Measurements from ENCODE around the gene SERPINH1. TPM values are rescaled to one million over a fixed set of nuclear protein-coding genes. Genes with fewer than 3 reads are reported as not detected.

SERPINH1 gene
- total RNA-seq, 1 experiment from 2014 or later, result 141 TPM

DNA sequence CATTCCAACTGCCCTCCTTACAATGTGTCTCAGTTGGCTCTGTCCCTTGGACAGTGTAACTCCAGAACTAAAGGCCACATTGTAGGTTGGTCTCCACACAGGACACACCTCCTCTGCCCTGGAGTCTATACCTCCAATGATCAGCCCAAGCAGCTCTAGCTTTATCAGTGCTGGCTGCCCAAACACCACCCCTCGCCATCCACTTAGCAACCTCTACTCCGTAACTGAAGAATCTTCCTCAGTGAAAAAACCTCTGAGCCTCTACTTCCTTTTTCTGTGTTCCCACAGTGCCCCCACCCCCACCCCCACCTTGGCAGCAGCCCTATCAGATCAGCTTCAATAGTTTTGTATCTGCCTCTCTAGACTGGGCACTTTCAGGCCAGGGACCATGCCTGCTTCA is 33.4 kb downstream of the SERPINH1 start:
- no peak for DNase-seq (ENCODE audit: low spot score)

DNA sequence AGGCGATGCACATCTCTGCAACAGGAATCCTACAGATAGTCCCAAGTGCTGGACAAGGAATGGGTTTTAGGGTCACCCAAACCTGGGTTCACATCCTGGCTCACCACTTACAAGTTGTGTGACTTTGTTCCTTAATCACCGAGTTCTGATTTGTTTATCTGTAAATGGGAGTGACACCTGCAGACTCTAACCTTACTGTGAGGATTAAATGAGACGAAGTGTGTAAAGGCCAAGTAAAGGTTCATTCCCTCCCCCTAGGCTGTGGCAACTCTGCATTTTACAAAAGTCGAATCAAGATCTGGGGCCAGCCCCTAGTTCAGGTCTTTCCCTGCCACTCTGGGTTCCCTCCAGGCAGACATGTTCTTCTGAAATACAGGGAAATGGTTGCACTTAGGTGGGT is 34.9 kb downstream of the SERPINH1 start:
- DNase-seq (ENCODE audit: low spot score), result no peak

DNA sequence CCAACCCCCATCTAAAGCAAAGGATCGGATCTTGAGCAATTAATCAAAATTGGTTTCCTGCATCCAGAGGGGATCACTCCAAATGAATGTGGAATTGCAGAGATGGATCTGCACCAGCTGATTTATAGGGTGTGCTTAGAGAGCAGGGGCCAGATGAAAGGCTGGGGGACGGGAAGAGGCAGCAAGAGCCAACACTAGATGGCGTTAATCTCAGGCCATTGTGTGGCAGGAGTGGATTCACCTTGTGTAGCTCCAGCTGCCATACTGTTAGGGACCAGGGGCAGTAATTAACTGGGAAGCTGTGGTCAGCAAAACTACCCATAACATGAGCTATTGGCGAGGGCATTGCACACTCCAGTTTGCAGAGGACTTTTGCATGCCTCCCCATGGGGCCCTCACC is 35.6 kb downstream of the SERPINH1 start:
- peak; percentile 82 for DNase-seq (ENCODE audit: low spot score)

DNA sequence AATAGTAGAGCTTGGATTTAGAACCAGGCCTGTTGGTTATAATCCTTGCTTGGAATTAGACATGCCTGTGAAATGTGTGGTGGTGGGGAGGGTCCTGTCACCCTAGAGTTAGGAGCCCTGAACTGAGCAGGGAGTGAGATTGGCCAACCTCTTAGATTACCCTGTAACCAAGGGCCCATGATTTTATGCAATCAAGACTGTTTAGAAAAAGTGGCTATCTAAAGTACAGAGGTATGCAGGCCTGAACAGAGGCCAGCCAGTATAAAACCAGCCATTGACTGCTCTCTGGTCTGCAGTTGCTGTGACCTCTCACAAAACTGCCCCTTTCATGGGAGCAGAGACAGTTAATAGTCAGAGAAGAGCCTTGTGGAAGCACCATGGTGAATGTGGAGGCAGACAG is 36.2 kb downstream of the SERPINH1 start:
- no peak for DNase-seq (ENCODE audit: low spot score)

DNA sequence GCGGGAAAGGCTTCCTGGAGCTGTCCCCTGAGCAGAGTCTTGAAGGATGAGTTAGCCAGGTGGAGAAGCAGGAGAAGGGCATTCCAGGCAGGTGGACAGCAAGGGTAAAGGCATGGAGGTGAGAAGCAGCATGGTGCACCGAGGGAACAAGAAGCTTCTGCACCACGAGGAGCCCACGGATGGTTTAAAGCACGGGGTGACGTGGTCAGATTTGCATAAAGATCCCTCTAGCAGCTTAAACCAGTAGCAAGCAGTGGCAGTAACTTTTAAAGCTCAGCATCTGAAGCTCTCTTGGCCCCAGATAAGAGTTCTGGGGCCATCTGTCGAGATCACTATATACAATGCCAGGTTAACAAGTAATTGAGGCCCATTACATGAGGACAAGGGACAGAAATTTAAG is 36.8 kb downstream of the SERPINH1 start:
- no peak for DNase-seq (ENCODE audit: low spot score)

DNA sequence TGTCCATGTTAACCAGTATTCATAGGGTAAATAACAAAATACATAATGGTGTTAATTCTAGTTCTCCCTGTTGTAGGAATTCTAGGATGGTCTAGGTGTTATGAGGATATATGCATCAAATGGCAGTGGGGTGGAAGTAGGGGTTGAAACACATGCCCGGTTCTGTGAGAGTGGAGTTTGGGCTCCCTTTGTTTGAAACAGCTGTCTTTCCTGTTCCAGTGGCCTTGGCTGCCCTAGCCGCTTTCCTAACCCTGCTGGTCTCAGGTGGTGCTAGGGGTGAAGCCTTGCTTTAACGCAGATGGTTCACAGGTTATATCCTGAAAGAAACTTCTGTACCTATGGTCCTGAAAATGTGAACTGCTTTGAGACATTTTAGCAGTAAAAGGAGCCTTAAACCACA is 38.3 kb downstream of the SERPINH1 start:
- no peak for DNase-seq (ENCODE audit: low spot score)

DNA sequence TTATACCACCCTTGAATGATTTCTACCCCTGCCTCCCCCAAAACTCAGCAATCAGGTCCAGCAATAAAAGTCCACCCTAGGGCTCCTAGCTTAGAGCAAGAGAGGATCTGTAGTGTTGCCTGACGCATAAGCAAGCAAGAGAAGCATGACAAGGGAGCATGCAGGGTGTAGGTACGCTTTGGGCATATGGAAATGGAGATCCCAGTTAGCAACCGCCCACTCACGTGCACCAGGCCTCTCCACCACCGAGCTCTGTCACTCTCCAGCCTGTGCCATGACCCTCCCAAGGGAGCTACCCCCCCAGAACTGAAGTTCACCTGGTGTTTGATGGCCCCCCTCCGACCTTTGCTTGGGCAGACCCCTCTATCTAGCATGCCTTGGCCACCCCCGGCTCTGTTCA is 39.4 kb downstream of the SERPINH1 start:
- DNase-seq (ENCODE audit: low spot score), result no peak

DNA sequence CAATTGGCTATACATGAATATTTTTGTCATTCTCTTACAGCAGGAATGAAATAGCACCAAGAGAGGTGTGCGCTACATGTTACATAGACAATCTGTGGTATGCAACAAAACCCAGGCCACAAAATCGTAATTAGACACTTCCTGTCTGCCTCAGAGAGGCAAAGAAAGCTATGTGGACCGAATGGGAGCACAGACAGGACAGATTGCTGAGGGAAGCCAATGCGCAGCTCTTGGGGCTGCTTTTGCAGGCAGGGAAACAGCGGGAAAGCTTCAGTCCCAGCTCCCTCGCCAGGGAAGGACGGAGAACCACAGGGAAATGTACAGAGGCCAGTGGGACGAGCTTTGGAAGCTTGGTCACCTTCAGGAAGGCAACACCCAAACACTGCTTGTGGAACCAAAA is 40.9 kb downstream of the SERPINH1 start:
- DNase-seq (ENCODE audit: low spot score), result no peak

DNA sequence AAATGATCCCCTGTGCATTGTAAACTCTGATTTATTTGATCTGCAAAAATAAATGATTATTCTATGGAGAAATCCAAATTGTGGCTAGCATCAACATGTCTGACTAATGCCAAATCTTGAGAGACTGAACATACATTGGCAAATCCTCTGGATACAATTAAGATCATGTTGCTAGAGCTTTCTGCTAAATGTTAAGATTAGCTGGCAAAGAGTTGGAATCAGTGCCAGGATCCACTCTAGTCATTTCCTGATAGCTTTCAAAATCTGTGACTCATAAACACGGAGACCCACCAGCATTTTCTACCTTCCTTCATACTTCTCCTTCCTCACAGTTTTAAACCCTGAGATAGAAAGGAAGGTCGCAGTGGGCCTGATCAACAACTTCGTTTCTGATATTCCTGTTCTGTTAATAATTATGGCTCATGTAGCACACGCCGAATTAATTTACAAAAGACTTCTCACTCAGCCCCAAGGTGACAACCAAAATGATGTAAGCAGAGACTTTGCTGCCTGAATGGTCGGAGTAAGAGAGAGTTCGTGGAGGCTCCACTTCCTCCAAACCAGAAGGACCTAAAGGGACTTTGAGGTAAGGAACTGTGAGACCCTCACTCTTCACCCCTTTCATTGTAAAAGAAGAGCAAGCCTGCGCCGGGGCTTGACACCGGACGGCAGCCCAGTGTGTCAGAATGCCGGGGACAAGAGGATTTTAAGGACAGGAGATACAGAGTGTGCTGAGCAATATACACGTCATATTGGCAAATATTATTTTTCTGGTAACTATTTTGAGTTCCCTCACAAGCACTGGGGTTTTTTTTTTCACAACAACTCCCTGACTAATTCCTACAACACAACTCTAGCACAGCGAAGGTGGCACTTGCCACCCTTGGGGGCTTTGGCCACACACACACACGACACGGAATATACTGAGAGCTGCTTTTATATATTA is 42.0 kb downstream of the SERPINH1 start:
- DNase-seq (ENCODE audit: low spot score), result no peak

DNA sequence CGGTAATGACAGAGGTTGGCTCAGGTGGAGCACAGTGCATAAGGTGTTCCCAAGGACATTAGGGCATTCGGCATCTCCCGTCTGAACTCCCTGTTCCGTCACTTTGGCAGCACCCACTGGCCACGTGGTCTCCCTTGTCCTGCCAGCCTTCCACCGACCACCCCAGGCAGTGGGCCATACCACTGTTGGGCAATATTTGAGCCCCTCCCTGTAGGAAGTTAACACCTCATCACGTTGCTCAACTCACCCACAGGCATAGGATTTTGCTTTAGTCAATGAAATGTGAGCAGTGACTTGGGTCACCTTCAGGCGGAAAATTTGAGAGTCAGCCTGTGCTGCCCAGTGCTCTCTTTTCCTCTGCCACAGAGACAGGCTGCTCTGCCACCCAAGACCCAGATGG is 44.0 kb downstream of the SERPINH1 start:
- DNase-seq (ENCODE audit: low spot score), result no peak

DNA sequence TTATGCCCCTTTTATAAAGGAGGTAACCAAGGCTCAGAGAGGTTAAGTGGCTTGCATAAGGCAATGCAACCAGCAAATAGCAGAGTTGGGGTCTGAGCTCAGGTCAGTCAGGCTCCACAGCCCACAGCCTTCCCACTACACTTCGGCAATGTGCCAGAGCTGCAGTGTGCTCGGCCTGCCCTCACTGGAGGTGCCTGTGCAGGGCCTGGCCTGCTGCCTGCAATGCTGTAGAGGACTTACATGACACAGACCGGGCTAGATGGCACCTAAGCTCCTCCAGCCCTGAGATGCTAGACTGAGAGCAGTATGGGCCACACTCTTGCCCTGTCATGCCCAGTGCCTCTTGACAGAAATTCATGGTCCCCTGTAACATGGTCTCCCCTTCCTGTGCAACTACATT is 49.8 kb downstream of the SERPINH1 start:
- no peak for DNase-seq (ENCODE audit: low spot score)

DNA sequence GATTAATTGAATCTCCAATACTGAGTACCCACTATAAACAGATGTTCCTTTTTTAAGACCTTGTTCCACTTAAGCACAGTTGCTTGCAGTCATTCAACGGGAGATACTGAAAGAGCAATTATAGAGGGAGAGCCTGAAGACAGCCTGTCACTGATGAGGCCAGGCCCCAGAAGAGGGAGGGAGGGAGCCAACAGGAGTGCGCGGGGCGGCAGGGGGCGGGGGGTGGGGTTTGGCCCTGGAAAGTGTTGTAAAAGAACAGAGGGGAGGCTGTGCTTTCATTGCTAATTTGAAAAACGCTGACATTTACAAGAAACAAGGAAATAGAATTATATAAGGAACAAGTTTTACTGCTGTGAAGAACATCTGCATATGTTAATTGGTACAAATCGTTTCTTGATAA is 53.7 kb downstream of the SERPINH1 start:
- DNase-seq (ENCODE audit: low spot score), result no peak

DNA sequence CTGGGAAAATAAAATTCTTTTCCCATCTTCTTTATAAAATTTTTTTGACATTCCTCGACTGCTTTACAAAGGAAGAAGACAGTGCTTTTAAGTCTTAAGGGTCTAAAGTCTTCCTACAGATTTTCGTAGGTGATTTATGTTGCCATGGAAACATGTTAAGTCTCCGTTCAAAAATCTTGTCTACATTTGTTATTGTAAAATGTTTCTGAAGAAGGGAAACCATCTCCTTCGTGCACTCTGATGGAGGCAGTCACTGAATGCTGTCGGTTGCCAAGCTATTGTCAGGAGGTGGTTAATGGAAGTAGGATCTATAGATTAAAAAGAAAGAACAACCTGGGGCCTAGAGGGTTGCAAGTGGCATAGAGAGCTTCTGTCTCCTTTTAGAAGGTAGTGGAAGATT is 54.2 kb downstream of the SERPINH1 start:
- DNase-seq (ENCODE audit: low spot score), result no peak

Other genes with a start within 250 kb of the SERPINH1 start
- gene ARRB1, start 210.6 kb upstream of the SERPINH1 start, total RNA-seq (2014; rRNA removed; shearing (Covaris generic)), result 28.6 and 33.5 TPM in 2 replicates
- gene RPS3, start 162.7 kb upstream of the SERPINH1 start, total RNA-seq (2014; rRNA removed; shearing (Covaris generic)), result 2,617 and 2,815 TPM in 2 replicates
- 20.5 and 23.5 TPM in 2 replicates for gene KLHL35, start 129.1 kb upstream of the SERPINH1 start, total RNA-seq (2014; rRNA removed; shearing (Covaris generic))
- 2.8 and 4.0 TPM in 2 replicates for gene GDPD5, start 36.3 kb upstream of the SERPINH1 start, total RNA-seq (2014; rRNA removed; shearing (Covaris generic))
- not detected in 2 replicates for gene MAP6, start 106.8 kb downstream of the SERPINH1 start, total RNA-seq (2014; rRNA removed; shearing (Covaris generic))
- gene MOGAT2, start 155.6 kb downstream of the SERPINH1 start, total RNA-seq (2014; rRNA removed; shearing (Covaris generic)), result not detected in 2 replicates
- gene DGAT2, start 206.5 kb downstream of the SERPINH1 start, total RNA-seq (2014; rRNA removed; shearing (Covaris generic)), result 16.0 and 18.3 TPM in 2 replicates

All from HT-29 (cell line).